Kasumi-1 (cell line): ENCODE measurements around the gene MORN3.
A peak's percentile ranks its signal among the peaks of the same experiment; 100 is the strongest.
"Not testable (repeated sequence)": the region's sequence is repeated elsewhere in the genome, so short reads cannot be mapped to it uniquely, and the experiment has no call there.

Experiments
- DNase-seq, 2 experiments: peaks; one replicate each; lab custom pipeline; 2025; lab: John Stamatoyannopoulos, UW

The MORN3 gene

DNA sequence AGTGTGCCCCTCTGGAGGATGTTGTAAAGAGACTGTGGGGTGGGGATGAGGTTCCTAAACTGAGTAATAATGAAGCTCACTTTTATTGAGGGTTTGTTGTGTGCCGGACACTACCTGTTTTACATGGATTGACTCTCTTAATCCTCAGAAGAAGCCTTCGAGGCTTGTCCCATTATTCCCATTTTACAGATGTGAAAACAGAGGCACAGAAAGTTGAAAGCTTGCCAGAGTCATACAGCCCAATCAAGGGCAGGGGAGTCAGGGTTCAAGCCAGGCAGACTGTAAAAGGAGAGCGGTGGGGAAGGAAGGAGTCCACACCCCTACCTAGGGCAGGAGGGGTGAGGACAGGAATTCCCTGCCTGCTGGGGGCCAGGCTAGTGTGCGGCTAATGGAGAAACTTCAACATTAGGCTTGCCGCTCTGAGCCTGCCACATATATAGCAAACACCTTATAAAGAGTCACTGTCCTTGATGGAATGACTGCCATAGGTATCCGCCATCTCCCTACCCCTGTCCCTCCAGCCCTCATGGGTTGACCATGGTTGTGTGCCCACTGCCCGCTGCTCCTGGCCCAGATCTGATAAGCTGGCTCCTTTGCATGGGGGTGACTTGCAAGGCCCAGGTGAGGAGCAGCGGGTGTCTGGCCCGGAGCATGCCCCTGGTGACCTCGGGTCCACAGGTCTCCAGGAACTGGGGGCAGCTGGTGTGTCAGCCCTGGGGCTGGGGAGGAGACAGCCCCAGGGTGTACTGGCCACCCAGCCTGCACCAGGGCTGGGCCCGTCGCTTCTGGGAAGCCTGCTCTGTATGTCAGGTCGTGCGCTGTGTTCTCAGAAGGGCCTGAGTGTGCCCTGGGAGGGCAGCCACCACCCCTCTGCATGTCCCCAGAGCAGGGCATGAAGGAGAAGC, 30.9 kb downstream of the MORN3 start:
- no peak for DNase-seq

DNA sequence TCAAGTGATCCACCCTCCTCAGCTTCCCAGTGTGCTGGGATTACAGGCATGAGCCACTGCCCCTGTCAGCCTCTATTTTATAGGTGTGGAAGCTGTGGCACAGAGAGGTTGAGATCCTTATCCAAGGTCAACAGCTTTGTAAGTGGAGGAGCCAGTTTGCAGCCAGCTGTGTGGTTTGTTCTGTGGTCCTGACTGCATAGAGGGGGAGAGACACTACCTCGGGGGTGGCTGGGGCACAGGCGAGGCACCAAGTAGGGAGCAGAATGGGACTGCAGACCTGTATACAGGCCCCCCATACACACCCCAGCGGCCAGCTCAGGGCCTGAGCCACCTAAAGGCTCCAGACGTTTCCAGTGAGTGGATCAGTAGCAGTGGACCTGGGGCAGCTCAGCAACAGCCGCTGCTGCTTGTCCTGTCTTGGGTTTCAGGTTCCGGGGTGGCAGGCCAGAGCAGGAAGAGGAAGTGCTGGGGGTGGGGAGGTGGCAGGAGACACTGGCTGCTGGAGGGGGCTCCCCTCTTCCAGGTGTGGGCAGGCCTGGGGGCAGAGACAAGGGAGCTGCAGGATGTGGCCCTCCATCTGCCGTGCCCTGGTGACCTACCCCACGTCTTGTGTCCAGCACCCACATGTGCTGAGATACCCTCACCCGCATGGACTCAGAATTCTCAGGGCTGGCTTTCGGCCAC, 32.1 kb downstream of the MORN3 start:
- peak; percentile 65 to 81 for DNase-seq

DNA sequence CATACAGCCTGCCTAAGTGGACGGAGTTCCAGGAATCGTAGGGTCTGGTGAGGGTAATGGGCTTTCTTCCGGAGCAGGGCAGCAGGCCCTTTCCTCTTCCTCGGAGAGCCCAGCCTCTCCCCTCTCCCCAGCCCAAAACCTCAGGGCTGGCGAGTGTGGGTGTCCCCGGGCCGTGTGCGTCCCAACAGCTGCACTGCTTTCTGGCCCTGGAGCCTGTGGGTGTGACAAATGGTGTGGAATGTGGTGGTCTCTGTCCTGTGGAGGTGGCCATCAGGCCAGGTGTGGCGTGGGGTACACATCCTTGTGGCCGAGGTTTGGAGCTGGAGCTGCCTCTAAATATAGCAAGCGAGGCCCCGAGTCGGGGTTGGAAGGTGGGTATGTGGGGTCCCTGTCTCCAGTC, 34.6 kb downstream of the MORN3 start:
- no peak for DNase-seq

DNA sequence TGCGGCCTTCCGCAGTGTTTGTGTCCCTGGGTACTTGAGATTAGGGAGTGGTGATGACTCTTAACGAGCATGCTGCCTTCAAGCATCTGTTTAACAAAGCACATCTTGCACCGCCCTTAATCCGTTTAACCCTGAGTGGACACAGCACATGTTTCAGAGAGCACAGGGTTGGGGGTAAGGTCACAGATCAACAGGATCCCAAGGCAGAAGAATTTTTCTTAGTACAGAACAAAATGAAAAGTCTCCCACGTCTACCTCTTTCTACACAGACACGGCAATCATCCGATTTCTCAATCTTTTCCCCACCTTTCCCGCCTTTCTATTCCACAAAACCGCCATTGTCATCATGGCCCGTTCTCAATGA, 35.6 kb downstream of the MORN3 start:
- not testable (repeated sequence) for DNase-seq

DNA sequence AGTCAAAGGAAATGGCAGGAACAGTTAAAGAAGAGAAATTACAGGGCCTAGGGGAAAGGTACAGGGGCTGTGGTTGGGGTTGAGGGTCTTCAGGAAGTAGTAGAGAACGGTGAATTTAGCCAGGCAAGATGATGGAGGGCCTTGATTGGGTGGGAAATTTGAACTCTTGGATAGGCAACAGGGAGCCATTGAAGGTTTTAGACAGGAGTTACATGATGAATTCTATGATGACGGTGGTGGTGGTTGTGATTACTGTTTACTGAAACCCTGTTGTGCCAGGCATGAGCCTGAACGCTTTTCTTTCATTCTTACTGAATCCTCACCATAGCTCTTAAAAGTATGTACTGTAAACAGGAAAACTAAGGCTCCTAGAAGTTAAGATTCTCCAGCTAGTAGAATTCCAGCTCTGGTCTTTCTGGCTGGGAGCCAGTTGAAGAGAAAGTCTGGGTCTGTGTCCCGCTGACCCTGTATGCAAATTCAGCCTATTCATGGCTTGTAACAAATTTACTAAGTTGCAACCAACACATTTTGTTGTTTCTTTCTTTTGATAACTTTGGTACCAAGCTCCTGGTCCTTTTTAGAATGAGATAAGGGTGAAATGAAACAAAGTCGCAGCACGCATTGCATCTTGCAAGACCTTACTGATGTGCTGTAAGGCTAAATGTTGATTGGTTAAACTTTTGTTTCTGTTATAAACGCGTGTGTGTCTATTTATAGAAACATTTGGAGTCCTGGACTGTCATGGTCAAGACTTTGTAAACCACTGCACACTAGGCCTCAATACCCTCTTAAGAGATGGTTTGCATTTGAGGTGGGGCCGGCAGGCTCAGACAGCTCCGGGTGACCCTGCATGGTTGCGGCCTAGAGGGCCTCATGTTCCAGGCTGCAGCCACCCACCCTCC, 37.1 kb downstream of the MORN3 start:
- DNase-seq = no peak

DNA sequence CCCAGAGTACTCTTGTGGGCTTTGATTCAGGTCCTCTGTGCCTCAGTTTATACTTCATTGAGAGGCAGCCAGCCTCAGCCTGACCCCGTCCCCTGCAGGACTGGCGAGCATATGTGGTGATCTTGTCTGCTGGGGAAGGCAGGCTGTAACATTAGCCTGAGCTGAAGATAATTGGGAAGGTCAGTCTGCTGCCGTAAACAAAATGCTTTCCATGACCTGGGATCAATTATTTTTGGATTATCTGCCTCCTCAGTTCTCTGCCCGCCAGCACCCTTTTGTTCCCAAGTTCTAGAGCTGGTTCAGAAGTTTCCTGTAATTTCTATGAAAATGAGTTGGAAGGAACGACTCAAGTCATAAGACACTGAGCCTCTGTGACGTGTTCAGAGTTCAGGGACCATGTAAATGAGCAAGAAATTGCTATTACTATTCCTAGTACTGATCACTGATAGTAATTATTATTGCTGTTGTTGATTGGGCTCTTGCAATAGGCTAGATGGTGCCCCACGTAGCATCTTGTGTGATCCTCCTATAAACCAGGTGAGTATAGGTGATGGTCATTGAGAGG, 38.6 kb downstream of the MORN3 start:
- no peak for DNase-seq

DNA sequence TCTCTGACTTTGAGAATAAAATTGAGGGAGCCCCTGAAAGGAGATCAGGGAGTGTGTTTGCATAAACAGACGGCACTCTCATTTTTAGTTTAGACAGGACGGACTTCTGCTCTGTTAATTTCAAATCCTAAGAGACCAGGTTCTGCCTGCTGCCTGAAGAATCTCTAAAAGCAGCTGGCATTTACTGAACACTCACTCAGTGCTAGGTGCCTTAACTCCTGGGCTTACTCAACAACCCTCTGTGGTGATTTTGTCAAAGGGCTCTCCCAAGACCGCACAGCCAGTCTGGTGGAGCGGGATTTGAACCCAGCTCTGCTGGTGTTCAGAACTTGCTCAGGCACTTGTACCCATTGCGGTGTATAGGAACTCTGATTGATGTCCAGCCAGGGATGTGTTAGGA, 40.9 kb downstream of the MORN3 start:
- DNase-seq = no peak

DNA sequence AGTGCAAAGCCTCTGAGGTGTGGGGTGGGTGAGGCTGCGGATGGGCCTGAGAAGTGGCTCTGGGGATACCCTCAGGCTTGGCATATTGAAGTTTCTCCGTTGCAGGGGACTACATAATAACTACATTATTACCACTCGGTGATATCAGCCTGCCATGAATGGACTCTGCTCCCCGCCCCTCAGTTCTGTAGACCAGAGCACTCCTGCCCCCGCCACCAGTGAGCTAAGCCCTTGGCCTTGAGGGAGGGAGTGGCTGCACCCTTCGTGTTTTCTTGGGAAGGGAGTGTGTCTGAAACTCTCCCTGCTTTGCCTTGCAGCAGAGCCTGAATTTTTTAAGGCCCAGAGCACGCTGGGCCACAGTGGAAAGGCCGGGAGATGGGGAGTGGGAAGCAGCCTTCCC, 41.4 kb downstream of the MORN3 start:
- DNase-seq = no peak

DNA sequence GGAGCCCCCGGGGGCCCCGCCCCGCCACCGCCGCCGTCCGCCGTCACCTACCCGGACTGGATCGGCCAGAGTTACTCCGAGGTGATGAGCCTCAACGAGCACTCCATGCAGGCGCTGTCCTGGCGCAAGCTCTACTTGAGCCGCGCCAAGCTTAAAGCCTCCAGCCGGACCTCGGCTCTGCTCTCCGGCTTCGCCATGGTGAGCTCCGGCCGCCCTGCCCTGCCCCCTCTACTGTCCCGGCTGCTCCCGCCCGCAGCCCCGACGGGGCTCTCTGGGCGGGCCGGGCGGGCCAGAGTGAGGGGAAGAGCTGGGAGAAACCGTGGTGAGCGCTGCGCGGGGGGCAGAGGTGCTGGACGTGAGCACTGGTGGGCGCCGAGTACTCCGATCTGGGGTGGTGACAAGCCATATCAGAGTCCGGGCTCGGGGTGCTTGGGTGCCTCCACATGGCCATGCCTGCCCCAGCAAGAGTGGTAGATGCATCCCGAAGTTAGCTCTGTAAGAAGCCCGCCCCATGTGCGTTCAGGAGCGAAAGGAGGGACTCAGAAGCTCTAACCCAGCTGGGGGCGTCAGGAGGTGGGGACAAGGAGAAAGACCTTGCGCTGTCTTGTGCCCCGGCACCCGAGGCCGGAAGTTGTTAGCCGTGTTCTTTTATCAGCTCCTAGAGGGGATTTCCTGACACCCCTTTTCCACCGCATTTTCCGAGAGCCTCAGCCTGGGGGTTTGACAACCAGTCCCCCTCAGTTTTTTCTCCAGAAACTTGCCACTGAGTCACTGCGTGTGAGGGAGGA, 42.4 kb downstream of the MORN3 start:
- peak; percentile 66 to 80 for DNase-seq

DNA sequence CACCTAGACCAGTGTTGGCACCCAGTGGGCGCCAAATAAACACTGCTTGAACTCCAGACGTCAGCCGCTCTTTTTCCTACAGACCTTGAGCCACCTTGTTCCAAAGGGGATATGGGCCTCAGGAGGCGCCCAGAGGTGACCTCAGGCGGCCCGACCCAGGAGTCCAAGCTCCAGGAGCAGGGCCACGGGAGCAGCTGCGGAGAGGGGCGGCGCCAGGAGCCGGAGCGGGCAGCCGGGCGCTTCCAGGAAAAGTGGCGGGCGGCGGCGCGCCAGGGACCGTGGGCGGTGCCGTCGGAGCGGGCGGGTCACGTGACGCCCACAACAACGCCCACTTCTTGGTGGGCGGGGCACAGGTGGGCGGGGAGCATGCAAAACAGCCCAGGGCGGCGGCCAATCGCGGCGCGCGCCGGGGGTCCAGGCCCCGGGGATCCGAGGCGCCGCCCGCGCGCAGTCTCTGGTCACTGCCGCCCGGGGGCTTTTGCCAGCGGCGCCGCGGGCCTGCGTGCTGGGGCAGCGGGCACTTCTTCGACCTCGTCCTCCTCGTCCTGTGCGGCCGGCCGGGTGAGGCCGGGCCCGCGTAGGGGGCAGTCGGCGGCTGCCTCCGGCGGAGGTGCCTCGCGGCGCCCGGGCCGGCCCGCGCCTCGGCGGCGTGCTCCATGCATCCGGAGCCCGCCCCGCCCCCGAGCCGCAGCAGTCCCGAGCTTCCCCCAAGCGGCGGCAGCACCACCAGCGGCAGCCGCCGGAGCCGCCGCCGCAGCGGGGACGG, 43.2 kb downstream of the MORN3 start, which contains the start of gene ORAI1:
ORAI1 (plus strand) TSS at position 444 of the 766 bp plus-strand sequence.
- DNase-seq = peak; percentile 83 to 85

DNA sequence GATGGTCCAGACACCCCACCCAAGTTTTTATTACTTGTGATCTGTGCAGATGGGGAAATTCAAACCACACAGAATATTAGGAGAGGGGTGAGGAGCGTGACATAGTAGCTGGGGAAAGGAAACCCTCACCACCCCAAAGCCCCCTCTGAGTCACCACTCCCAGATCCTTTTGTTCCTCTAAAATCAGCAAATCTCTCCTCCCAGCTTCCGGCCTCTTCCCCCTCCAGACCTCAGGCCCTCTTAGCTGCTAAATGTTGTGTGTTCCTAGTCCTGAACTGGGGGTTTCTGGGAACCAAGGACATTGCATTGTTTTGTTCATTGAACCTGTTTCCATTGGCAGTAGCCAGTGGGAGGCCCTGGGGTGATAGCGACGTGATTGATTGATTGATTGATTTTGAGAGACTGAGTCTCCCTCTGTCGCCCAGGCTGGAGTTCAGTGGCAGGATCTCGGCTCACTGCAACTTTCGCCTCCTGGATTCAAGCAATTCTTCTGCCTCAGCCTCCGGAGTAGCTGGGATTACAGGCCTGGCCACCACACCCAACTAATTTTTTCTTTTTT, 49.0 kb downstream of the MORN3 start:
- DNase-seq = peak; percentile 78 to 81

DNA sequence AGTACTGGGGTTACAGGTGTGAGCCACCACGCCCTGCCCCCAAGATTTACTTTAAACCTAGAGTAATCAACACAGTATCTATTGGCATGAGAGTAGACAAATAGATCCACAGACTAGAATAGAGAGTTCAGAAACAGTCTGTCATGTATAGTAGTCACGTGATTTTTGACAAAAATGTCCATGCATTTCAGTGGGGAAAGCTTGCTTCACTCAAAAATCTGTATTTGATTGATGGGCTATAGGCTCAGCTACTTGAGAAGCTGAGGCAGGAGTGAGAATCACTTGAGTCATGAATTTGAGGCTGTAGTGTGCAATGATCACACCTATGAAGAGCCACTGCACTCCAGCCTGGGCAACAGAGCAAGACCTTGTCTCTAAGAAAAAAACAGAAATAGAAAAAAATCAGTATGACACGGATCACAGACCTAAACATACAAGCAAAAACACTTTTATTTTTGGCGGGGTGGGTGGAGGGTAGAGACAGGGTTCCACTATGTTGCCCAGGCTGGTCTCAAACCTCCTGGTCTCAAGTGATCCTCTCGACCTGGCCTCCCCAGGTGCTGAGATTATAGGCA, 50.7 kb downstream of the MORN3 start:
- DNase-seq = no peak

DNA sequence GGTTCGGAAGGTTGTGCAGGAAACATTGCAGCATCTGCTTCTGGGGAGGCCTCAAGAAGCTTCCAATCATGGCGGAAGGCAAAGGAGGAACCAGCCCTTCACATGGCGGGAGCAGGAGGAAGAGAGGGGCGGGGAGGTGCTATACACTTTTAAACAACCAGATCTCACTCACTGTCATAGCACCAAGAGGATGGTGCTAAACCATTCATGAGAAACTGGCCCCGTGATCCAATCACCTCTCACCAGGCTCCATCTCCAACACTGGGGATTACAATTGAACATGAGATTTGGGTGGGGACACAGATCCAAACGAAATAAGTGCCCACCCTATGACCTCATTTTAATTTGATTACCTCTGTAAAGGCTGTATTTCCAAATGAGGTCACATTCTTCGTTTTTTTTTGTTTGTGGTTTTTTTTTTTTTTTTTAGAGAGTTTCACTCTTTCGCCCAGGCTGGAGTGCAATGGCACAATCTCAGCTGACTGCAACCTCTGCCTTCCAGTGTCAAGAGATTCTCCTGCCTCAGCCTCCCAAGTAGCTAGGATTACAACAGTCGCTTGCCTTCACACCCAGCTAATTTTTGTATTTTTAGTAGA, 54.5 kb downstream of the MORN3 start:
- DNase-seq = no peak

DNA sequence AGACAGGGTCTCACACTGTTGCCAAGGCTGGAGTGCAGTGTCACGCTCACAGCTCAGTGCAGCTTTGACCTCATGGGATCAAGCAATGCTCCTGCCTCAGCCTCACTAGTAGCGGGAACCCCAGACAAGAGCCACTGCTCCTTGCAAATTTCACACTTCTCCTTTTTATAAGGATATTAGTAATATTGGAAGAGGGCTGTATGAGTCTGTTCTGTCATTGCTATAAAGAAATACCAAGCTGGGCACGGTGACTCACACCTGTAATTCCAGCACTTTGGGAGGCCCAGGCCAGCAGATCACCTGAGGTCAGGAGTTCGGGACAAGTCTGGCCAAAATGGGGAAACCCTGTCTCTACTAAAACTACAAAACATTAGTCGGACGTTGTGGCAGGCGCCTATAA, 56.0 kb downstream of the MORN3 start:
- no peak for DNase-seq

DNA sequence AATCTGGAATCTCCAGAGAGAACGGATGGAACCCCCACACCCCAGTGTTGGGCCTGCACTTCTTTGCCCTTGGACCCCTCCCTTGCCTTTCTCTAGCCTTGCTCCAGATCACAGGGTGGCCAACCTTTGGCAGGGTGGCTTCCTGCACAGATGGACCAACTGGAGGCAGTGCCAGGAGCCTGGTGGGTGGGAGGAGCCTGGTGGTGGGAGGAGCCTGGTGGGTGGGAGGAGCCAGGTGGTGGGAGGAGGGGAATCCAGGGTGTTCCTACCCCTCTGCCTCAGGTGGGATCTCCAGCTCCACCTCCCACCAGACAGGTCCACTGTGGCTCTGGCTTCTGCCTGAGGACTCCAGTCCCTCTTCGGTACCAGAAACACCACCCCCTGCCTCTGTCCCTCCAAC, 58.1 kb downstream of the MORN3 start:
- DNase-seq = no peak

DNA sequence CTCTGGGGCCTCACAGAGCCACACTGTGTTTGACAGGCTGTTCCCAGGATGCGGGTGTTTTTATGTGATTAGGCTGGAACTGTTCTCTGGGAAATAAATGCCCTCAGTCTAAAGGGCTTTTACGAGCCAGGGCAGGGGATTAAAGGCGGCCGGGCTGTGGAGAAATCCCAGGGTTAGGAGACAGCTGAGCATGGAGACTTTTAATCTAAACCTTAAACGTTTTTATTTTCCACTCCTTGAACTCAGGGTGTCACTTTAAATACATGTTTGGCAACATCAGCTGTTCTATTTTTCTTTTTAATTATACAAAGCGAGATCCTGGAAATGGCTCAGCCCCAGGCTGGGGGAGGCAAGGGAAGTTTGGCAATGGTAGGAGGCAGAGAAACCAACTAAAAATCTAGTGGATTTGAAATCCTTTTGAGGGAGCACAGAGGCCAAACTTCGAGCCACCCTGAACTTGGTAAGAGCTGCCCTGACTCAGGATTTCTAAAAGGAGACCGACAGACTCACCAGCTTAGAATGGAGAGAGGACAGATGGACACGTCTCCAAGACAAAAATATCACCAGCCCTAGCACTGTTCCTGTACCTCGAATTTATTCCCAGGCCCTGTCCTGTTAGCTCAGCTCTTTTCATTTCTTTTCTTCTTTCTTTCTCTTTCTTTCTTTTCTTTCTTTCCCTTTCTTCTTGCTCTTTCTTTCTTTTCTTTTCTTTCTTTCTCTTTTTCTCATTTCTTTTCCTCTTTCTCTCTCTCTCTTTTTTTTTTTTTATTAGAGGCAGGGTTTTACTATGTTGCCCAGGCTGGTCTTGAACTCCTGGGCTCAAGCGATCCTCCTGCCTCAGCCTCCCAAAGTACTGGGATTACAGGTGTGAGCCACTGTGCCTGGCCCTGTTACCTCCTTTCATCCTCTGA, 59.0 kb downstream of the MORN3 start:
- DNase-seq = no peak

DNA sequence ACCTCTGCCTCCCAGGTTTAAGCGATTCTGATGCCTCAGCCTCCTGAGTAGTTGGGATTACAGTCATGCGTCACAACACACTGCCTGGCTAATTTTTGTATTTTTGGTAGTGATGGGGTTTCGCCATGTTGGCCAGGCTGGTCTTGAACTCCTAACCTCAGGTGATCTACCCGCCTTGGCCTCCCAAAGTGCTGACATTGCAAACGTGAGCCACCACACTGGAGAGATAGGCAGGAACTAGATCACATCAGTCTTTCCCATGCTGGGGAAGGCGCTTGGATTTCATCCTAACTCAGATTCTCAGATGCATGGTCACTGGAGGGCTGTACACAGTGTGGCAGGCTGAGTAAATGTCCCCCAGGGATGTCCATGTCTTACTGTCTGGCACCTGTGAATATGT, 61.2 kb downstream of the MORN3 start:
- DNase-seq = no peak

DNA sequence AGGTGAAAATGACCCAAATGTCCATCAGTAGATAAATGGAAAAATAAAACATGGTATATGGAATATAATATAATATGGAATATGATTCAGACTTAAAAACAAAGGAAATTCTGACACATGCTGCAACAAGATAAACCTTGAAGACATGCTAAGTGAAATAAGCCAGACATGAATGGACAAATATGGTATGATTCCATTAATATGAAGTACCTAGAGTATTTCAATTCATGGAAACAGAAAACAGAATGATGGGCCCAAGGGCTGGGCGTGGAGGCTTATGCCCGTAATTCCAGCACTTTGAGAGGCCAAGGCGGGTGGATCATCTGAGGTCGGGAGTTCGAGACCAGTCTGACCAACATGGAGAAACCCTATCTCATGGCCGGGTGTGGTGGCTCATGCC, 65.9 kb downstream of the MORN3 start:
- DNase-seq = no peak
